ENCODE data around the gene HS6ST1. TPM values are rescaled to one million over a fixed set of nuclear protein-coding genes. Genes with fewer than 3 reads are reported as not detected.
A peak's percentile ranks its signal among the peaks of the same experiment; 100 is the strongest.

Gene HS6ST1
- total RNA-seq, 3 donors from 2014 or later (not counting 1 experiment from before 2014, with no cell fraction given), result 18.9 to 35.9 (median 28.8) TPM

- Mint-ChIP-seq H3K36me3 (no peaks in the 10 kb centered on the region), H3K27me3 (ENCODE audit: low read depth in 2 of 2) (no peaks in the 10 kb centered on the region), H3K27ac (no peak overlapping the region), H3K9me3 (no peaks in the 10 kb centered on the region), H3K4me3 (no peak overlapping the region), H3K4me1 (peaks cover 52 to 54% of the 10 kb centered on the region in 2 donors)
- no peak overlapping the region for H3K4me3 ChIP-seq (ENCODE audit: low read length)
- H3K4me1 ChIP-seq (ENCODE audit: control insufficient read depth, insufficient read depth, low read length), result no peaks in the 10 kb centered on the region
- H3K27ac ChIP-seq (ENCODE audit: low read length), result no peak overlapping the region
- H3K9me3 ChIP-seq (ENCODE audit: control insufficient read depth, insufficient read depth, low read length), result no peaks in the 10 kb centered on the region
- intact Hi-C loops (cut with micrococcal nuclease), result no loop called here
- no peaks in the 10 kb centered on the region for H3K36me3 ChIP-seq (ENCODE audit: control insufficient read depth, insufficient read depth, low read length)
- TF ChIP-seq CTCF (IDR thresholded peaks at IDR 0.05), result no peak
- ATAC-seq (no peak), DNase-seq (no peak)
- H3K27me3 ChIP-seq (ENCODE audit: control insufficient read depth, insufficient read depth, low read length), result no peaks in the 10 kb centered on the region
- 92% methylated on average over 23 of the region's 23 CpGs for WGBS (ENCODE audit: insufficient coverage)
Measured at GRCh38 chr2:128300151-128301020, 18.3 kb downstream of the HS6ST1 start.

- peaks cover 59 to 60% of the 10 kb centered on the region in 2 donors for H3K4me1 Mint-ChIP-seq
- no peak overlapping the region for H3K27ac Mint-ChIP-seq
- H3K9me3 Mint-ChIP-seq, result no peaks in the 10 kb centered on the region
- Histone ChIP-seq H3K36me3 (ENCODE audit: control insufficient read depth, insufficient read depth, low read length) (no peaks in the 10 kb centered on the region), H3K9me3 (ENCODE audit: control insufficient read depth, insufficient read depth, low read length) (no peaks in the 10 kb centered on the region), H3K27me3 (ENCODE audit: control insufficient read depth, insufficient read depth, low read length) (no peaks in the 10 kb centered on the region), H3K4me1 (ENCODE audit: control insufficient read depth, insufficient read depth, low read length) (no peaks in the 10 kb centered on the region), H3K27ac (ENCODE audit: low read length) (no peak overlapping the region), H3K4me3 (ENCODE audit: low read length) (no peak overlapping the region)
- intact Hi-C loops (cut with micrococcal nuclease), result no loop called here
- H3K36me3 Mint-ChIP-seq, result no peaks in the 10 kb centered on the region
- no peak overlapping the region for H3K4me3 Mint-ChIP-seq
- ATAC-seq (no peak), DNase-seq (no peak)
- TF ChIP-seq CTCF (IDR thresholded peaks at IDR 0.05), result no peak
- H3K27me3 Mint-ChIP-seq (ENCODE audit: low read depth in 2 of 2), result no peaks in the 10 kb centered on the region
- 93% methylated on average over 11 of the region's 11 CpGs for WGBS (ENCODE audit: insufficient coverage)
Measured at GRCh38 chr2:128299628-128300027, 19.0 kb downstream of the HS6ST1 start.

- WGBS (ENCODE audit: insufficient coverage), result 93% methylated on average over 16 of the region's 16 CpGs
- Histone ChIP-seq H3K36me3 (ENCODE audit: control insufficient read depth, insufficient read depth, low read length) (no peaks in the 10 kb centered on the region), H3K27me3 (ENCODE audit: control insufficient read depth, insufficient read depth, low read length) (no peaks in the 10 kb centered on the region), H3K4me3 (ENCODE audit: low read length) (no peak overlapping the region), H3K27ac (ENCODE audit: low read length) (no peak overlapping the region), H3K9me3 (ENCODE audit: control insufficient read depth, insufficient read depth, low read length) (no peaks in the 10 kb centered on the region), H3K4me1 (ENCODE audit: control insufficient read depth, insufficient read depth, low read length) (no peaks in the 10 kb centered on the region)
- no peak for TF ChIP-seq CTCF (IDR thresholded peaks at IDR 0.05)
- H3K36me3 Mint-ChIP-seq, result no peaks in the 10 kb centered on the region
- peak overlapping the region in 1 of 2 donors; percentile 31 for H3K27ac Mint-ChIP-seq
- no peak for ATAC-seq
- DNase-seq, result no peak
- H3K9me3 Mint-ChIP-seq, result no peaks in the 10 kb centered on the region
- intact Hi-C loops (cut with micrococcal nuclease), result no loop called here
- peaks cover 61 to 62% of the 10 kb centered on the region in 2 donors for H3K4me1 Mint-ChIP-seq
- no peak overlapping the region for H3K4me3 Mint-ChIP-seq
- no peaks in the 10 kb centered on the region for H3K27me3 Mint-ChIP-seq (ENCODE audit: low read depth in 2 of 2)
Measured at GRCh38 chr2:128298846-128299507, 19.7 kb downstream of the HS6ST1 start.

Data from natural killer cell (primary cell).